ENCODE data around the gene TAF1B.

The TAF1B gene

GRCh38 chr2:9966491-9967022 is 123.3 kb downstream of the TAF1B start:
- no peak for DNase-seq (ENCODE audit: low spot score)

DNA sequence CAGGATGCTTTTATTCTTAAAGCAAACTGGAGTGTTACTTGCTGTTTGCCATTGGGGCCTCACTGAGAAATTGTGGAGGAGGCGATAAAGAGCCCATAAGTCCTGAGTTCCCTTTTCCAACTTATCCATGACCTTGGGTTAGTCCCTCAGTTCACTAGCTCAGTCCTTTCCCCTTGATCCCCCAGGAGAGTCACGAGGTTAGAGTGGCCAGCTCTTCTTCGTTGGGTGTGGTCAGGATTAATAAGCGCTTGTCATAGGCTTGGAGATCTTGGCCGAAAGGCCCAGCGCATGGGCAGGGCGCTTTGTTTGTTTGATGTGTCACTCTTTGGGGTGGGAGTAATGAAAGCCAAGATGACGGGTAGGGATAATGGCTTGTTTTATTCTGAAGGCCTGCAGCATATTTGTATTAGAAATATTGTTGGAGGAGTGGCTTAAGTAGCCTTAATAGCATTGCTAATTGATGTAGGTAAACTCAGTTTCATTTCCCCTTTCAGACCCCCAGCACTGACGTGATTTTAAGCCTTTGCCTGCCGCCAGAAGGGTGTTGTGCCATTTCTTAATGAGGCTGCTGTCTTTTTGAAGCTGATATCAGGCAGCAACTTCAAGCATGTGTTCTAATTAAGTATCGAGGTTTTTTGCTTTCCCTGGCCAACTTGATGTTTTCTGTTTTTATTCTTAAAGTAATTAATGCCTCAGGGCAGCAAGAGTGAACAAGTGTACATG is 123.9 kb downstream of the TAF1B start:
- DNase-seq (ENCODE audit: low spot score) = peak; percentile 18

GRCh38 chr2:9968553-9969497 is 125.6 kb downstream of the TAF1B start:
- no peak for DNase-seq (ENCODE audit: low spot score)

GRCh38 chr2:9970200-9971044 is 127.1 kb downstream of the TAF1B start:
- no peak for DNase-seq (ENCODE audit: low spot score)

- DNase-seq (ENCODE audit: low spot score) = no peak
Measured at GRCh38 chr2:9971105-9971818, 128.0 kb downstream of the TAF1B start.

- no peak for DNase-seq (ENCODE audit: low spot score)
Measured at GRCh38 chr2:9971890-9972289, 128.6 kb downstream of the TAF1B start.

GRCh38 chr2:9972621-9973479 is 129.6 kb downstream of the TAF1B start:
- no peak for DNase-seq (ENCODE audit: low spot score)

DNA sequence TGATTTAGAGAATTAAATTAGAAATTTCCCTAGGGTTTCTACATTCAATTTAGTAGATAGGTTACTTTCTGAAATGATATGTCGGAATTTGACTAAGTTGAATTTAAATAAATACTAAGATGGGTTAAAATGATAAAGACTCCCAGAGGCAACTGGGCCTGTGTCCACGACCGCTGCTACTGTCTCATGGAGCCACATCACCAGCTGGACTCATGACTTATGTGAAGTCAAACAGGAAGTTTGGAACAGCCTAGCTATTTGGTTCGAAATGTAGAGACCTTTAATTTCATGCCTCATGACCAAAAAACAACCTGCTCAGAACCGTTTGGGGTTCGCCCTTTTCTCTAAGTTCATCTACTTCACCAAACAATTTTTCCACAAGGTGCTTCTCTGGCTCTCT is 130.4 kb downstream of the TAF1B start:
- DNase-seq (ENCODE audit: low spot score) = no peak

- DNase-seq (ENCODE audit: low spot score) = no peak
Measured at GRCh38 chr2:9974343-9974742, 131.1 kb downstream of the TAF1B start.

GRCh38 chr2:9975328-9975727 is 132.1 kb downstream of the TAF1B start:
- DNase-seq (ENCODE audit: low spot score) = no peak

DNA sequence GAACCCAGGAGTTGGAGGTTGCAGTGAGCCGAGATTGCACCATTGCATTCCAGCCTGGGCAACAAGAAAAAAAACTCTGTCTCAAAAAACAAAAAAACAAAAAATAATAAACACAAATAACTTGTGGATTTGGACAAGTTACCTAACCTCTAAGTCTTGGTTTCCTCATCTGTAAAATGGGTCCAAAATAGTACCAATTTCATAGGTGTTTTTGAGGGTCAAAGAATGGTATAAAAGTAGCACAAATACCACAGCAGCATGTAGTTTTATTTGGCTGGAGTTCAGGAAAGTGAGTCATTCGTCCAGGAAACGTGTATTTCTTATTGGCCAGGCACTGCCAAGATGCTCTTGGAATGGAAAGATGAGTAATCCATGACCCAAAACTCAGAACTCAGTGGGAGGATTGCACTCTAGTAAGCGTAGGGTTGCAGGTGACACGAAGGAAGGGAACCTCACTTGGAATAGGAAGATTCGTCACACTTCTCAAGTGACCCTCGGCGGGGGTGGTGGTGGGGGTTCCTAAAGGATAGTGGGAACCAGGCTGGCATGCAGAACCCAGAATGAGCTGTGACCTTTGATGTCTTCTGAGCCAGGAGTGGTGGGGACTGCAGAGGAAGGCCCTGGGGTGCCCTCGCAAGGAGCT is 132.7 kb downstream of the TAF1B start:
- DNase-seq (ENCODE audit: low spot score) = peak; percentile 38

DNA sequence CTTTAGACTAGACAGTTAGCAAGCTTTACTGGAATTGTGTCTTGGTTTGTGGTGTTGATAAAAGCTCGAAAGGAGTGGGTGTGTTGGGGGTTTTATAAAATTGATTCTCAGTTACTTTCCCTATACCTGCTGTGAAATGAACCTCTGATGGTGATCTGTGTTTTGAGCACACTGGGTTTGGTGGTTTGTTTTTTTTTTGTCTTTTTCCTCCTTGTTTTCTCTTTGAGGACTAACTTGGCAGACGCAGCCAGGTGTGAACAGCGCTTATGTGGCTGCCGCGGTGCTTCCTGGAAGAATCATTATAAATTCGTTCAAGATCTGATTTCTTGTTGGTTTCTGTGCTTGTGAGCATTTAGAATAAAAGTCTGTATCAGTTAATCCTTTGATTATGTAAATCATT is 136.7 kb downstream of the TAF1B start:
- DNase-seq (ENCODE audit: low spot score) = no peak

GRCh38 chr2:9980520-9980919 is 137.2 kb downstream of the TAF1B start:
- DNase-seq (ENCODE audit: low spot score) = no peak

GRCh38 chr2:9981655-9982054 is 138.4 kb downstream of the TAF1B start:
- no peak for DNase-seq (ENCODE audit: low spot score)

DNA sequence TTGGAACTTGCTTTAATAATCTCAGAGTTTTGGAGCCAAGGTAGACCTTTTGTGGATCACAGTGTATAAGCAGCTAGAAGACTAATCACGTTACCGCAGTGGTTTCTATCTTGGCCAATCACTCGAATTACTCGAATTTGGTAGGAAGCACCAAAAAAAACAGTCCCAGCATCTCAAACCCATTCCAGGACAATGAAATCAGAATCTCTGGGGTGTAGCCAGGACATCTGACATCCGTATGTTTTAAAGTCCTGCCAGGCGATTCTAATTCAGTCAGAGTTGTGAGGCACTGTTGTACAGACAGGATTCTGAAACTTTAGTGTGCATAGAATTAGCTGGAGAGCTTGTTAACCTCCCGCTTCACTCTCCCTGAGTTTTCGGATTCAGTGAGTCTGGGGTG is 139.0 kb downstream of the TAF1B start:
- DNase-seq (ENCODE audit: low spot score) = no peak

DNA sequence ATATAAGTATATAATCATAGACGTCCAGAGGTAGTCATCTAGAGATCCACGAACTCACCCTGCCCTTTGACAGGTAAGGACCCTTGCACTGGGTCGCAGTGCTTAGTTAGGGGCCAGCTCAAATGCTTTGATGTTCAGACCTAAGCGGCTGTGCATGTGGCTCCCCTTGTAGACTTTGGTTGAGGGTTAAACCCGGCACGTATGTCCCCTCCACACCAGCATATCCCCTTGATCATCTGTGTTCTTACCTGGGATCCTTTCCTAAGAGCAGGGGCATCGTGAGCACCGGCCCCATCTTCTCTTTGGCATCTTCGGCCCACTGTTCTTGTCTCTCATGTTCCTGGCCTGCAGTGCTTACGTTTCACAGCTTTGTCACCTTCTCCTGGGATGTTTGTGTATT is 139.6 kb downstream of the TAF1B start:
- DNase-seq (ENCODE audit: low spot score) = no peak

DNA sequence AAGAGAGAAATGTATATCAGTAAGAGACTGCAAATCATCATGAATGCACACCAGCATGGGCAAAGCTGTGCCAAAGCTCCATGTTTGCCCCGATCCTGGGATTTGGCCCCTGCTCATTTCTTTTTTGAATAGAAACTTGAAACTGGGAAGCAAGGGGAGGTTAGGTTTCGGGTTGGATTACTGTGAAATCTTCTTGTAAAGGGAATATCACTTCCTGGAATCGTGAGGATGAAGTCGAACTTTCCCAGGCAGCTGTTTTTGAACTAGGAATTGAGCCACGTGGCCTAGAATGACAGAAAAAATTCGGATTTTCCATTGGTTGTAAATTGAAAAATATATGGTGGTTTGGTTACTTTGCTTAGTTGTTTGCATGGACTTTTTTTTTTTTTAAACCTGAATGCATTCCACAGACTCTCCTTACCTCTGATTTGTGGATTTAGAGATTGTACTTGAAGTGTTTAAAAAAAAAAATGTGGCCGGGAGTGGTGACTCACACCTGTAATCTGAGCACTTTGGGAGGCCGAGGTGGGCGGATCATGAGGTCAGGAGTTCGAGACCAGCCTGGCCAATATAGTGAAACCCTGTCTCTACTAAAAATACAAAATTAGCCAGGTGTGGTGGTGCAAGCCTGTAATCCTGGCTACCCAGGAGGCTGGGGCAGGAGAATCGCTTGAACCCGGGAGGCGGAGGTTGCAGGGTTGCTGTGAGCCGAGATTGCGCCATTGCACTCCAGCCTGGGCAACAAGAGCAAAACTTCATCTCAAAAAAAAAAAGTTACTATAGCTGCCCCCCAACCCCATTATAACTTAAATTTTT is 140.3 kb downstream of the TAF1B start:
- DNase-seq (ENCODE audit: low spot score) = no peak

Measured in hematopoietic multipotent progenitor cell treated with erythropoietin and hydrocortisone succinate and interleukin-3 and kit ligand, for 15 days (in vitro differentiated cells).